ENCODE data around the gene SERINC2.
"Not testable (repeated sequence)": the region's sequence is repeated elsewhere in the genome, so short reads cannot be mapped to it uniquely, and the experiment has no call there.

SERINC2 gene

DNA sequence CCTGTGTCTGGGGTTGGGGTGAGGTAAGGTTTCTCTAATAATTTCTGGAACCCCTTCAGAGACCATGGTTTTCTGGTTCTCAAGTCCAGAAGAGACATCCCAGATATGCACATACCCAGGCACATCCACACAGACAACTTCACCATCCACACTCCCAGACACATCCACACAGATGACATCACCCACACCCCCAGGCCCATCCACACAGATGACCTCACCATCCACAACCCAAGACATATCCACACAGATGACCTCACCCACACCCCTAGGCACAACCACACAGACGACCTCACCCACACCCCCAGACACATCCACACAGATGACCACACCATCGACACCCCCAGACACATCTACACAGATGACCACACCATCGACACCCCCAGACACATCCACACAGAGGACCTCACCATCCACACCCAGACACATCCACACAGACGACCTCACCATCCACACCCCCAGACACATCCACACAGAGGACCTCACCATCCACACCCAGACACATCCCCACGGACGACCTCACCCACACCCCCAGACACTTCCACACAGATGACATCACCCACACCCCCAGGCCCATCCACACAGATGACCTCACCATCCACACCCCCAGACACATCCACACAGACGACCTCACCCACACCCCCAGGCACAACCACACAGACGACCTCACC is 26.3 kb upstream of the SERINC2 start:
- not testable (repeated sequence) for DNase-seq

DNA sequence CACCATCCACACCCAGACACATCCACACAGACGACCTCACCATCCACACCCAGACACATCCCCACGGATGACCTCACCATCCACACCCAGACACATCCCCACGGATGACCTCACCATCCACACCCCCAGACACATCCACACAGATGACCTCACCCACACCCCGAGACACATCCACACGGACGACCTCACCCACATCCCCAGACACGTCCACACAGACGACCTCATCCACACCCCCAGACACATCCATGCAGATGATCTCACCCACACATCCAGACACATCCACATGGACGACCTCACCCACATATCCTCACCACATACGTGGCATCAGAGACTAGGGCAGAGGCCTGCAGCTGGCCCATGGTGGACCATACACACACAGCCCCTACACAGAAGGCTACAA is 25.4 kb upstream of the SERINC2 start:
- DNase-seq: no peak

DNA sequence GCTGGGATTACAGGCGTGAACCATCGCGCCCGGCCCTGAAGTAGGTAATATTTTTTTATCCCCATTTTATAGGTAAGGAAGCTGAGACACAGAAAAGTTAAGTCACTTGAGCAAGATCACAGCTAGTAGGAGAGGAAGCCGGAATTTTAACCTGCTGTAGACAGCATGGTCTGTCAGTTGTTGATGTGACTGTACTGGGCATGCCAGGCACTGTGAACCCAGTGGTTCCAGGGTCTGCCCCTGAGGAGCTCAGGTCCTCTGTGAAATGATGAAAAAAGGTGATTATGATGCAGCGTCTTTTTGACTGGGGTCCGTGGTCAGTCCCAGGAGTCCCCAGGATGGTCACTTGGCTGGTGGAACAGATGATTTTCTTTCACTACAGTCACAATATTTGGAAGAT is 23.4 kb upstream of the SERINC2 start:
- no peak for DNase-seq

DNA sequence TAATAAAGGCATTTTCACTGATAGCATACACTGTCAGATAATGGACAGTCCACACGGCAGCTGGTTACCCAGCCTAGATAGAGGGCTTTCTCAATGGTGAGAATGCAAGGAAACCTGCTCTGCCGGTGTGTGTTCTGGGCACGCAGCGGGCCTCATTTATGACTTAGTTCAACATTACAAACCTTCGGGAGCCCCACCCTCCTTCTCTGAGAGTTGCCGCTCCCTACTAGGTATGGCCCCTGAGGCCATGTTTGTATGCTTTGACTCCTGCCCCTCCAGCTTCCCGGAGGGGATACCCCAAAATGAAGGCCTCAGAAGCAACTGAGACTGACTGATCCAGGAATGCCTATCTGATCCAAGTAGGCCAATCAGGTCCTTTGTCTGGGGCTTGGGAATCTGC is 22.9 kb upstream of the SERINC2 start:
- no peak for DNase-seq

DNA sequence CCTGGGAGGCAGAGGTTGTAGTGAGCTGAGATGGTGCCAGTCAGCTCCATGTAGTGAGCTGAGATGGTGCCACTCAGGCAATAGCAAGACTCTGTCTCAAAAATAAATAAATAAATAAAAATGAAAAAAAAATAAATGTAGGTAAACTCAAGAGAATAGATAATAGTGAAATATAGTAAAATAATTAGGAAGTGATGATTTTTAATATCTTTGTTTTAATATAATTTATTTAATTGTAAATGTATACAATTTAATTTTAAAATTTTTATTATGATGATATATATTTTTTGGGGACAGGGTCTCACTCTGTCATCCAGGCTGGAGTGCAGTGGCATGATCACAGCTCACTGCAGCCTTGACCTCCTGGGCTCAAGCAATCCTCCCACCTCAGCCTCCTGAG is 19.6 kb upstream of the SERINC2 start:
- no peak for DNase-seq

DNA sequence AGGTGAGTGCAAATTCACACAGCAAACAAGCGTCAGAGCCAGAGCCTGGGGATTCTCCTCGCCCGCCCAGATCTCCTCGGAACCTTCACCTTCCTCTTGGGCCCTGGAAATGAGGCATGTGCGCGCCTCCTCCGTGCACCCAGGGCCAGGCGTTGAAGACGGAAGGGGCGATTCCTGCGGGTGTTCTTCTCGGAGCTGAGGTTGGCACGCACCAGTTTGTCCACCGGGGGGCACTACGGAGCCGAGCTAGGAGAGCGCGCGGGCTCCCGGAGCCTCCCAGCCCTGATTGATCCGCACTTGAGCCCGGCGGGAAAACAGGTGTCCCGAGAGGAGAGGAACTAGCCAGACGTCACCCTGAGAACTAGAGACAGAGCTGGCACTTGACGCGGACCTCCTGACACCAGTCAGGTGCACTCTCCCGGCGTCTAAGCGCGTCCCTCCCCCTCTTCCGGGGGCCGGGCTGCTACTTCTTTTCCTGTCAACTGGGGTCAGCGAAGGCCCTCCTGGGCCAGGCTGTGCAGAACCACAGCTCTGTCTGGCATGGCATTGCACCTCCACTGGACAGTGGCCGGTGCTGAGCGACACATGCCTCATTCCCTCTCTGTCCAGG is 18.3 kb upstream of the SERINC2 start:
- DNase-seq: peak; percentile 67

DNA sequence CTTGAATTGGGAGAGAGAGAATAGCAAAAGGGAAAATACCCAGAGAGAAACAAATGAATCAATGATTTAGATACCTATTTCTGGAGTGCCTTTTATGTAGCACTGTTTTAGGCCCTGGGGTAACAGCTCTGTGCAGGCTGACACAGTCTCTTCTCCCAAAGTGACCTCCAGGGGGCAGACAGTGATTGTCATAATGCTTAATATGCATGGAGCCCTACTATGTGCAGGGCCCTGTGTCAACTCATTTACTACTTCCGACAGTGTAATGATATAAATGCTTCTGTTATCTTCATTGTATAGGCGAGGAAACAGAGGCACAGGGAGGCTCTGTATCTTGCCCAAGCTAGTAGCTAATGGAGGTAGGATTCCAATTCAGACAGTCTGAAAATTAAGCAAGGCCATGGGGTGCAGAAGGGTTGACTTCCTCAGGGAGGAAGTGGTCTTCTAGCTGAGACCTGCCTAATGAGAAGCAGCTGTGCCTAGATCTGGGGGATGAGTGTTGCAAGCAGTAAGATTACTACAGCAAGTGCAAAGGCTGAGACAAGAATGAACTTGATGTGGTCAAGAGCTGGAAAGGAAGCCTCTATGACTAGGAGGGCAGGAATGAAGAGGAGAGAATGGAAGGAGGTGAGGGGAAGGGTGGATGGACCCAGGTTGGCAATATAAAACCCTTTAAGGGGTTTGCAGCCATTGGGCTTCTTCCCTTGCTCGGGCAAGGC is 16.2 kb upstream of the SERINC2 start:
- peak; percentile 97 for DNase-seq

DNA sequence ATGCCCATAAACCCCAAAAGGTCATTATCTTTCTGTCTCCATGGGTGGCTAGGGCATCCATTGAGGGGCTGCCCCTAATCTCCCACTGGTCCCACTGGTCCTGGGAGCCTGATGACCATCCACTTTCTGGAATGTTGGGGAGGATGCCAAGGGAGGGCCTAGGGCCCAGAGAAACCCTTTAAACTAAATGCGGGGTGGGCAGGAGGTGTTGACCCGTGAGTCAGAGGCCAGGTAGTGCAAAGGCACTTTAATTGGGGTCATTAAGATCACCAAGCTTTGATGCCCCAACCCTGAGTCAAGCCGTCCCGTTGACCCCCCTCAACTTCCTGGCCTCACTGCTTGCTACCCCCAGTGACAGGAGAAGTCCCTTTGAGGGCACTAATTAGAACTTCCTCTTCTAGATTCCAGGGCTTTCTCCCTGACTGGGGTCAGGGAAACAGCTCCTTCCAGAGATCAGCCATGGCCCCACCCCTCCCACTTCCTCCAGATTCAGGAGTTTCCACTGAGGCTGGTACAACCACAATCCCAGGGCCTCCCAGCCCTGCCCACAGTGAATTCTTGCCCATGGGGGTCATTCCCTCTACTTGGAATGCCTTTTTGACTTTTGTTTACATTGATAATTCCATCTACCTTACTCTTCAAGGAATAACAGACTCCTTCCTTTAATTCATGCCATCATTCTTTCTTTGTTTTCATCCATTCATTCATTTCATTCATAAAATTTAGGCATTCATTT is 15.5 kb upstream of the SERINC2 start:
- DNase-seq: peak; percentile 58

DNA sequence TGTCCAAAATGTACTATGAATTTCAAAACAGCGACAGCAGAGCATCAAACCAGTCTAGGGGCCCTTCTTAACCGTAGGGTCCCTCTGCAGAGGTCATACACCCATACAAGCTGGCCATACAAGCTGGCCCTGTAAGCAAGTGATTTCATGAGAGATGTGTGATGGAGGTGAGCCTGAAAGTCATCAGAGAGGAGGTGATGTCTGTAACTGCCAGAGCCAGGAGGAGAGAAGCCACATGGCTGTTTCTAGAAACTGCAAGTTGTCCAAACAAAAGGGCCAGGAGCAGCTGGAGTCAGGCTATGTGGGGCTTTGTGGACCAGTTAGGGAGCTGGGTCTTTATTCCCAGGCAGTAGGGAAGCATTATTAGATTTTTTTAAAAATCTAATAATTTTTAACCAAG is 14.8 kb upstream of the SERINC2 start:
- no peak for DNase-seq

DNA sequence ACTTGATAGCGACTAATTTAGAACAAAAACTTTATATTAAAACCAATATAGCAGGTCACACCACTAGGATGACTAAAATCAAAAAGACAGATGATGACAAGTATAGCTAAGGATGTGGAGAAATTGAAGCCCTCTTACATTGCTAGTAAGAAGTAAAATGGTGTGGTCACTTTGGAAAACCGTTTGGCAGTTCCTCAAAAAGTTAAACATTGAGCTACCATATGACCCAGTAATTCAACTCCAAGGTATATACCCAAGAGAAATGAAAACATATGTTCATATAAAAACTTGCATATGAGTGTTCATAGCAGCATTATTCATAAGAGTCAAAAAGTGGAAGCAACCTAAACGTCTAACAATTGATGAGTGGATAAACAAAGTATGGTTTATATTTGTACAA is 13.0 kb upstream of the SERINC2 start:
- peak; percentile 64 for DNase-seq

DNA sequence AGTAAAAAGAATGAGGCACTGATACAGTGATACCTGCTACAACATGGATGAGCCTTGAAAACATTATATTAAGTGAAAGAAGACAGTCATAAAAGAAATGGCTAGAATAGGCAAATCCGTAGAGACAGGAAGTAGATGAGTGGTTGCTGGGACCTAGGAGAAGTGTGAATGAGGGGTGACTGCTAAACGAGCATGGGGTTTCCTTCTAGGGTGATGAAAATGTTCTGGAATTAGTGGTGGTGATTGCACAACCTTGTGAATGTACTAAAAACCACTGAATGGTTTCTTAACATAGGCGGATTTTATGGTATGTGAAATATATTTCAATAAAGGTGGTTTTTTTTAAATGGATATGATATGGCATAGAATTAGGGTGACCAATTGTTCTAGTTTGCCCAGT is 12.6 kb upstream of the SERINC2 start:
- peak; percentile 88 for DNase-seq

DNA sequence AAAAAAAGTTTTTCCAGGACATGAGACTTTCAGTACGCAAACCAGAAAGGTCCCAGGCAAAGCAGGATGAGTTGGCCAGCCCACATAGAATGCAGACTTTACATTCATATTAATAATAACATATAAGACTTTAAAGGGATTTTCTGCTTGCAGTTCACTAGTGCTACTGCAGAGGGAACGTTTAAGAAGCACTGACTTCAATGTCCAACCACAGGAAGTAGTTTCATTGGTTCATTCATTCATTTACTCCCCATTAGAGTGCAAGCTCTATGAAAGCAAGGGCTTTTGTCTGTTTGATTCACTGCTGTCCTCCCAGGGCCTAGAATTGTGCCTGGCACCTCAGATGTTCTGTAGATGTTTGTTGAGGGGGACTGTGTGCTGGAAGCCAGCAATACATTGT is 11.8 kb upstream of the SERINC2 start:
- DNase-seq: no peak

DNA sequence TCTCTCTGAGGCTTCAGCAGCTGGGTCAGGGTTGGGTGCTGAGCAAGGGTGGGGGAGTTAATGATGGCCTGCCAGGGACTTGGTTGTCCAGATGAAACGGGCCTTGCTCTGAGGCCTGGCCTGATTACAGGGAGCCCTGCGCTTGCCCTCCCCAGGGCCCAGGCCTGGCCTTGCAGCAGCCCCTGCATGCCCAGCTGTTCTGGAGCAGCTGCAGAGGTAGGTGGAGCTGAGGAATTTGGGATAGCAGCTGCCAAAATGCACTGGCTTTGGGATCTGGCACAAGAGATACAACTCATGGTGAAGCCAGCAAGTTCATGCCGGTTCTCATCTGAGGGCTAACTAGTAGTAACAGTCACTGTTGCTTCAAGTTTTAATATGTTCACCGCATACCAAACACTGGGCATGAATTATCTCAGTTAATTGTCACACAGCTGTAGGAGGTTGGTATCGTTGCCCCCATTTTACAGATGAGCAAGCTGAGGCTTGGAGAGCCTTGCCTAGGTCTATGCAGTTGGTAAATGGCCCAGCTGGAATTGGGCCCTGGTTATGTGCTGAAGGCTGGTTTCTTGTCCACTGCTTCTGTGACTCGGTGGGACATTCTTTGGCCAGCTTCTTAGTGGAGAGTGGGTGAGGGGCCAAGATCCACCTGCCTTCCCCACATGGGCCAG is 7.3 kb upstream of the SERINC2 start:
- DNase-seq: no peak

DNA sequence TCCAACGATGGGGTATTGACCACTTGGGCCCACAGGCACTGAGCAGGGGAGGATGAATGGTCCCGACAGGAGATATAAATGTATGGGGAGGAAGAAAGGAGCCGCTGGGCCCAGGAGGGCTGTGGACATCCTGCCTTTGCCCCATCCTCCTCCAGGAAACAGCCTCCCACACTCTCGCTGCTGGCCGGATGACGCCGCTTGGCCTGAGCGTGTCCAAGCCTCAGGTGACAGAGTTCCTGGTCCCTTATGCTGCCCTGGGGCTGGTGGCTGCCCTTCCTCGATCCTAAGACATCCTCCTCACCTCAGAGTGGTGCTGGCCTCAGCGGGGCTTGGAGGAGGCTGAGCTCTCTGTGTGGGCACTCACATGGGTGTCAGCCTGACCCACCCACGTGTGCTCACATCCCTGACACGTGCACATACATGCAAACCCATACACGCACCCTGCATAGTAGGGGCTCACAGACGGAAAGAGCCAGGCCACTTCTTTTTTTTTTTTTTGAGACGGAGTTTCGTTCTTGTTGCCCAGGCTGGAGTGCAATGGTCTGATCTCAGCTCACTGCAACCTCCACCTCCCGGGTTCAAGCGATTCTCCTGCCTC is 5.9 kb upstream of the SERINC2 start:
- DNase-seq: no peak

DNA sequence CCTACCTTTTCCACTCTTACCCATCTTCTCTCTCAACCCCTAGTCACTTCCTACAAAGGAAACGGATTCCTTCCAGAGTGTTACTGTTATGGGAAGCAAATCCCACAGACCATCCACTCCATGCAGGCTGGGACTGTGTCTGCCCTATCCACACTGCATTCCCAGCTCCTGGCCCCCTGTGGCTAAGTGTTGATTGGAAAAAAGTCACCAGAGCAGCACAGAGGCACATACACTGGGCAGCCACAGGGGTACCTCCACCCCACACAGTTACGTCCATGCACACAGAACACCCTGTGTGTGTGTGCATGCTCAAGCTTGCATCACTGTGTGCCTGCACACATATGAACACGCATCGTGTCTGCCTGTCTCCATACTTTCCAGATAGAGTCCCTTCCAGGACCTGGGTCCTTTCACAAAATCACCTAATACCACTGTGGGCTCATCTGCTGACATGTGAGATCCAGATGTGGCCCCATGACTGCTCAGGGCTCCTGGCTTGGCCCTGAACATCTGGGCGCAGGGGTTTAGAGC is 4.2 kb upstream of the SERINC2 start:
- no peak for DNase-seq

DNA sequence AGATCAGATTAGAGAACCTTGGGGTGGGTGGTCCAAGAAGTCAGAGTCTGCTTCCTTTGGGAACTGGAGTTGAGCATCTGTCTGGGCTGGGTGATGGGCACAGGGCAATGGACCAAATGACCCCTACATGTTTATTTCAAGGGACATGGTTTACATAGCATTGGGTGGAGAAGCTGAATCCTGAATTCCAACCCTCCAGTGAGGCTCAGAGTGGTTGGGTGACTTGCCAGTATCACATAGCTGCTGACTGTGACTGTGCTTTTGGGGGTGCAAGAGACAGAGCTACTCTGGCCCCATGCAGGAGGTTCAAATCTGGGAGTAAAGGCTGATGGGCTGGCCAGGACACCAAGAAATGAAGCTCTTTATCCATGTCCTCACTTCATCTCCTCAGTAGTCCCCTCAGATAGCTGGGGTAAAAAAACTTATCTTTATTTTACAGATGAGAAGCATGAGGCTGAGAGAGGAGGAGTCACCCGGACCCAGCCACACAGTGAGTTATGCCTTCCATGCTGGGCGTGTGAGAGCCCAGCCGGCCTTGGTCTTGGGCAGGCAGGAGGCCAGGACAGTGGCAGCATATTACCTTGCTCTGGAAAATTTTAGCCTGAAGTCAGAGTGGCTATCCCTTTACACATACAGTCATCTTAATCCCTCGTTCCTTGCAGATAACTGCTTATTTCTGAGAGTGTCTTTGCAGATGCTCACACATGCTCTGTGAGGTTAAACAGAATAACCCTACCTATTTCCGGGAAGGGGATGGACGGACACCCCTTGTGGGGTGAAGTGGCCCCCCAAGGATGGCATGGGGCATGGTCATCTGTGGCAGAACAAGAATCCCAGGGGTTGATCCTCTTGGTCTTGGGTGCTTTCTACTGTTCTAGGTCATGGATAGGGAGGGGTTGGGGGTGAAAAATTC is 2.8 kb upstream of the SERINC2 start:
- DNase-seq: no peak

DNA sequence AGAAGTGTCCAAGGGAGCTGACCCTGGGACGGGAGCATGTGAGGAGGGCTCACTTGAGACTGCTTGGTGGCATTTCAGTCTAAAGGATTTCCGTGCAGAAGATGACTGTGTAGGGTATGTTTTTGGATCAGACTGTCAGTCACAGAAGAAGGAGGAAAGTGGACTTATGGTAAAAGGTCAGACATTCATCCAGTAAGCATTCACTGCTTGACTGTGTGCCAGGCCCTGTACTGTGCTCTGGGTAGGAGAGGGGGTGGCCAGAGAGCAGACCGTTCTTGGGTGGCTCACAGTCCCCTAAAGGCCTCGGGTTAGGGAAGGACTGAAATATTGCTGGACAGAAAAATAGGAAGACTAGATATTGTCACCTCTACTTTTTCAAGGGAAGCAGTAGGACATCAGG is 2.1 kb upstream of the SERINC2 start:
- no peak for DNase-seq

DNA sequence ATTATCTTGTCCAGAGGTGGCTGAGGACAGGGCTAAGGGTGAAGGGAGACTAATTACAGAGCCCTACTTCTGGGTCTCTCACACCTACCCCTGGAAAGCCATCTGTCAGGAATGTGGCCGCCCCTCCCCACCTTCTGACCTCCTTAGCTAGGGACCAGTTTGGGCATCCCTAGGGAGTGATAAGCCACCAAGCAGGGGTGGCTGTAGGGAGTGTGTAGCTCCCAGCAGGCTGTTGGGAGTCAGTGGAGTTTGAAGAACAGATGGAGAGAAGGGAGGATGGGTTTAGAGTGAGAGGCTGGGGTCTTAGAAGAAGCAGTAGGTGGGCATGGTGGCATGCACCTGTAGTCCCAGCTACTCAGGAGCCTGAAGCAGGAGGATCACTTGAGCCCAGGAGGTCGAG is 808 bp upstream of the SERINC2 start:
- no peak for DNase-seq

DNA sequence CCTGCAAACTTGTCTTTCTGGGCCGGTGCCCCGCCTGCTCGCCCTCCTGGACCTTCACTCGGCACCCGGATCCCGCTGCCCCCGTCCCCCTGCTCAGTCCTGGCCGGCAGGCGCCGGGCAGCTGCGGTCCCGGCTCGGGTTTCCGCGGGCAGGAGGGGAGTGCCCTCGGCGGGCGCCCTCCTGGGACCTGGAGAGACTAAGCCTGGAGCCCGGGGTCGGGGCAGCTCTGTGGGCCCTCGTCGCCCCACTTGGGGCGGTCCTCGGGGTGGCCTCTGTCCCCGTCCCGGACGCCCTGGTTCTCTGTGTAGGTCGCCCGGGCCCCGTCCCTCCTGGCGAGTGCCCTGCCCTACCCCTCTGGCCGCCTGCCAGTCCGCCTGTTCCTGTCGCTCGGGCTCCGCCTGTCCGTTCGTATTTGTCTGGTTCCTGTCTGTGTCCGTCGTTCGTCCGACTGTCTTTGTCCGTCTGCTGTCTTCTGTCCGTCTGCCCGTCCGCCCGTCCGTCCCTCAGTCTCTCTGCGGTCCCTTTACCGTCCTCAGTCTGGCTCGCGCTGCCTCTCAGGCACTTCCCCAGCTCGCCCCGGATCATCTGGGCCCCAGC is 490 bp downstream of the SERINC2 start:
- DNase-seq: no peak

DNA sequence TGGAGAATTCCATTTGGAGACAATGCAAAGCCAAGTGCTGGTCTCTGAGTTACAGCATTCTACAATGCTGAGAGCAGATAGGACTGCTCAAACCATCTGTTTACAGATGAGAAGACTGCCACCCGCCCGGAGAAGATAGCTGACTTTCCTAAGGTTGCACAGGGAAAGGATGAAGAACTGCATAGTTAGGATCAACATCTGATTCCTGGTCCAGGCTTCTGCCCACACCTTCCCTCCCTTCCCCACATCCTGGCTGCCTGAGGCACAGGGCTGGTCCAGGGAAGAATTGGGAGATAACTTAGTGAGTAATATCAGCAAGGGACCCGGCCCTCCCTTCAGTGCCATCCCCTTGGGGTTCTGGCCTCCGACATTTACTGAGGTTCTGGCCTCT is 2.0 kb downstream of the SERINC2 start:
- no peak for DNase-seq

DNA sequence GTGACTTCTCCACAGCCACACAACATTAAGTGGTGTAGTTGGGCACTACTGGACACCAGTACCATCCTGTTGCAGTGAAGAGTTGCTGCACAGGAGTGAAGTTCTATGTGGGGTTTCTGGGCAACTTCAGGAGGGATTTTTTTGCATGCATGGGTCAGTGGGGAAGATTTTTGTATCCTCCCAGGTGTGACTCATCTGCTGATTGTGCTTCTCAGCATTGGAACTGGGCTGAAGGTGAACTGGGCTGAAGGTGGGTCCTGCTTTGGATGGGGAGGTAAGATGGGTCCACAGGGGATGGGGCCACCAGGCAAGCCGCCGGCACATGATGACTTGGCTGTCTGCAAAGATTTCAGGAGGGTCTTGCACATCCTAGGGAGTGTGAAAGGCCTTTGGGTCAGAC is 2.6 kb downstream of the SERINC2 start:
- no peak for DNase-seq

All from fibroblast of skin of abdomen (primary cell).